ENCODE data around the gene ACKR4. TPM values are rescaled to one million over a fixed set of nuclear protein-coding genes. Genes with fewer than 3 reads are reported as not detected.
"Not testable (repeated sequence)": the region's sequence is repeated elsewhere in the genome, so short reads cannot be mapped to it uniquely, and the experiment has no call there.

ACKR4 gene
- total RNA-seq, 1 experiment from 2014 or later, result not detected

GRCh38 chr3:132637590-132637989, 40.5 kb downstream of the ACKR4 start:
- DNase-seq, result no peak
- Mint-ChIP-seq H3K9me3 (ENCODE audit: unreplicated experiment) (no peaks in the 10 kb centered on the region), H3K4me1 (ENCODE audit: low read depth, unreplicated experiment) (no peaks in the 10 kb centered on the region), H3K27ac (ENCODE audit: unreplicated experiment) (no peak overlapping the region), H3K4me3 (ENCODE audit: unreplicated experiment) (no peak overlapping the region), H3K27me3 (ENCODE audit: insufficient read depth, unreplicated experiment) (no peaks in the 10 kb centered on the region), H3K36me3 (ENCODE audit: insufficient read depth, unreplicated experiment) (peaks cover 12% of the 10 kb centered on the region)
- no peak overlapping the region for H3K4me3 ChIP-seq (ENCODE audit: low read depth, low read length)
- H3K9me3 ChIP-seq, result no peaks in the 10 kb centered on the region
- no peaks in the 10 kb centered on the region for H3K36me3 ChIP-seq (ENCODE audit: control insufficient read depth, insufficient read depth, low read length)
- no peaks in the 10 kb centered on the region for H3K4me1 ChIP-seq
- BruUV-seq (replicated peaks), result no TSS peak
- ChIA-PET POLR2A (no interaction called here), CTCF (no interaction called here)
- H3K27me3 ChIP-seq (replicated peaks; ENCODE audit: control insufficient read depth, insufficient read depth, low read length), result no peaks in the 10 kb centered on the region
- no peak for TF ChIP-seq CTCF (IDR thresholded peaks at IDR 0.05; ENCODE audit: insufficient read depth in 1 of 2, low read depth in 1 of 2, low read length in 1 of 2, severe bottlenecking in 1 of 2, unreplicated experiment in 1 of 2)
- intact Hi-C loops (cut with micrococcal nuclease; ENCODE audit: unreplicated experiment), result no loop called here

GRCh38 chr3:132638706-132639105, 41.6 kb downstream of the ACKR4 start:
- no peaks in the 10 kb centered on the region for H3K4me1 Mint-ChIP-seq (ENCODE audit: low read depth, unreplicated experiment)
- no peaks in the 10 kb centered on the region for H3K27me3 ChIP-seq (replicated peaks; ENCODE audit: control insufficient read depth, insufficient read depth, low read length)
- H3K9me3 Mint-ChIP-seq (ENCODE audit: unreplicated experiment), result no peaks in the 10 kb centered on the region
- H3K27me3 Mint-ChIP-seq (ENCODE audit: insufficient read depth, unreplicated experiment), result no peaks in the 10 kb centered on the region
- H3K4me3 ChIP-seq (ENCODE audit: low read depth, low read length), result no peak overlapping the region
- H3K9me3 ChIP-seq, result no peaks in the 10 kb centered on the region
- TF ChIP-seq CTCF (IDR thresholded peaks at IDR 0.05; ENCODE audit: insufficient read depth in 1 of 2, low read depth in 1 of 2, low read length in 1 of 2, severe bottlenecking in 1 of 2, unreplicated experiment in 1 of 2), result no peak
- no peaks in the 10 kb centered on the region for H3K4me1 ChIP-seq
- ChIA-PET POLR2A (no interaction called here), CTCF (no interaction called here)
- no peak for DNase-seq
- peaks cover 12% of the 10 kb centered on the region for H3K36me3 Mint-ChIP-seq (ENCODE audit: insufficient read depth, unreplicated experiment)
- intact Hi-C loops (cut with micrococcal nuclease; ENCODE audit: unreplicated experiment), result no loop called here
- no TSS peak for BruUV-seq (replicated peaks)
- H3K36me3 ChIP-seq (ENCODE audit: control insufficient read depth, insufficient read depth, low read length), result no peaks in the 10 kb centered on the region
- no peak overlapping the region for H3K4me3 Mint-ChIP-seq (ENCODE audit: unreplicated experiment)
- no peak overlapping the region for H3K27ac Mint-ChIP-seq (ENCODE audit: unreplicated experiment)

GRCh38 chr3:132641427-132641826, 44.4 kb downstream of the ACKR4 start:
- H3K4me1 ChIP-seq; H3K27me3 Mint-ChIP-seq (ENCODE audit: insufficient read depth, unreplicated experiment); H3K9me3 ChIP-seq; H3K4me1 Mint-ChIP-seq (ENCODE audit: low read depth, unreplicated experiment); H3K27me3 ChIP-seq (replicated peaks; ENCODE audit: control insufficient read depth, insufficient read depth, low read length); H3K9me3 Mint-ChIP-seq (ENCODE audit: unreplicated experiment); BruUV-seq (replicated peaks); H3K4me3 ChIP-seq (ENCODE audit: low read depth, low read length); H3K27ac Mint-ChIP-seq (ENCODE audit: unreplicated experiment); POLR2A ChIA-PET; H3K36me3 ChIP-seq (ENCODE audit: control insufficient read depth, insufficient read depth, low read length); H3K4me3 Mint-ChIP-seq (ENCODE audit: unreplicated experiment); DNase-seq; CTCF ChIA-PET; intact Hi-C loops (cut with micrococcal nuclease; ENCODE audit: unreplicated experiment): not testable (repeated sequence)
- peaks cover 12% of the 10 kb centered on the region for H3K36me3 Mint-ChIP-seq (ENCODE audit: insufficient read depth, unreplicated experiment)
